GM18909 (cell line): ENCODE data around the gene SFN.
"Not testable (repeated sequence)": the region's sequence is repeated elsewhere in the genome, so short reads cannot be mapped to it uniquely, and the experiment has no call there.

Source experiments
- ATAC-seq: cut with Tn5 transposase; IDR thresholded peaks from one replicate; pipeline ENCODE4 v1.9.1; 2021; ENCODE audit warnings: mild to moderate bottlenecking; ENCODE audit not compliant: unreplicated experiment, poor library complexity

Gene SFN

GRCh38 chr1:26862781-26863684 is at the start of gene SFN:
TSS of gene SFN (plus strand) at chr1:26863149. CDS start at chr1:26863213, 64 bp downstream.
- no peak for ATAC-seq

DNA sequence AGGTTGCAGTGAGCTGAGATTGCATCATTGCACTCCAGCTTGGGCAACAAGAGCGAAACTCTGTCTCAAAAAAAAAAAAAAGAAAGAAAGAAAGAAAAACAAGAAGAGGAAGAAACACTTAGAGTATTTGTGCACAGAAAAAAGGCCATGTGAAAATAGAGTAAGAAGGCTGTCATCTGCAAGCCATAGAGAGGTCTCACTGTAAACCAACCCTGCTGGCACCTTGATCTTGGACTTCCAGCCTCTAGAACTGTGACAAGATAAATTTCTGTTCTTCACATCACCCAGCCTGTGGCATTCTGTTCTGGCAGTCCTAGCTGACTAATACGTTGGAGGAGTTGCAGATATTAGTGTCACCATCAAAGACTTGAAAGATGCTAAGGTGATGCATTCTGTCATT is 48.6 kb upstream of the SFN start:
- ATAC-seq: no peak

DNA sequence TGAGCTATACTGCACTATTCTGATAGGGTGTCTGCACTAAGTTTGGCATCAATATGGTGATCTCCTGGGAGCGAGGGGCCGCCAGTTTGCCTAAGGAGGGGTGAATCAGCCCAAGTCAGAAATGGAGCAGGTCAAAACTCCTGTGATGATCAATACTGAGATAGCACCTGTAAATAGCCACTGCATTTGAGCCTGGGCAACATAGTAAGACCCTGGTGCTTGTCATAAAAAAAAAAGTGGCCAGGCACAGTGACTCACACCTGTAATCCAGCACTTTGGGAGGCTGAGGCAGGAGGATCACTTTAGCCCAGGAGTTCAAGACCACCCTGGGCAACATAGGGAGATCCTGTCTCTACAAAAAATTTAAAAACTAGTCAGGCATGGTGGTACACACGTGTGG is 48.1 kb upstream of the SFN start:
- ATAC-seq: no peak

GRCh38 chr1:26820784-26821269 is 42.1 kb upstream of the SFN start:
- peak; percentile 78 for ATAC-seq

GRCh38 chr1:26822737-26823395 is 40.1 kb upstream of the SFN start:
- no peak for ATAC-seq

DNA sequence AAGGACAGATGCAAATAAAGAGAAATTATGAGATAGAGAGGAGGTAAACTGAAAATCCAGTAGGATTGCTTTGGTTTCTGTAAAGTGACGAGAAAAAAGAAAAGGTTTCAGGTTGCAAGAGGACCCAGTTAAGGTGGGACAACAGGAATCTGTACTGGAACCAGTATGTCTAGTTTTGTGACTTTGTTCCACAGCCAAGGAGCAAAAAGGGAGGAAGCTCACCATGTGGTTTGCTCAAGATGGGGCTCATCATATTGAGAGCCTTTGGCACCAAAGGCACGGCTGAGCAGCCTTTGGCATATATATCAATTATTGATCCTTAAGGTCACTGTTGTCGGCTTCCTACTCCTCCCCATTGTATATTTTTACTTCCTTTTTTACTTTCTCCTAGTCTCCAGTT is 38.2 kb upstream of the SFN start:
- ATAC-seq: no peak

DNA sequence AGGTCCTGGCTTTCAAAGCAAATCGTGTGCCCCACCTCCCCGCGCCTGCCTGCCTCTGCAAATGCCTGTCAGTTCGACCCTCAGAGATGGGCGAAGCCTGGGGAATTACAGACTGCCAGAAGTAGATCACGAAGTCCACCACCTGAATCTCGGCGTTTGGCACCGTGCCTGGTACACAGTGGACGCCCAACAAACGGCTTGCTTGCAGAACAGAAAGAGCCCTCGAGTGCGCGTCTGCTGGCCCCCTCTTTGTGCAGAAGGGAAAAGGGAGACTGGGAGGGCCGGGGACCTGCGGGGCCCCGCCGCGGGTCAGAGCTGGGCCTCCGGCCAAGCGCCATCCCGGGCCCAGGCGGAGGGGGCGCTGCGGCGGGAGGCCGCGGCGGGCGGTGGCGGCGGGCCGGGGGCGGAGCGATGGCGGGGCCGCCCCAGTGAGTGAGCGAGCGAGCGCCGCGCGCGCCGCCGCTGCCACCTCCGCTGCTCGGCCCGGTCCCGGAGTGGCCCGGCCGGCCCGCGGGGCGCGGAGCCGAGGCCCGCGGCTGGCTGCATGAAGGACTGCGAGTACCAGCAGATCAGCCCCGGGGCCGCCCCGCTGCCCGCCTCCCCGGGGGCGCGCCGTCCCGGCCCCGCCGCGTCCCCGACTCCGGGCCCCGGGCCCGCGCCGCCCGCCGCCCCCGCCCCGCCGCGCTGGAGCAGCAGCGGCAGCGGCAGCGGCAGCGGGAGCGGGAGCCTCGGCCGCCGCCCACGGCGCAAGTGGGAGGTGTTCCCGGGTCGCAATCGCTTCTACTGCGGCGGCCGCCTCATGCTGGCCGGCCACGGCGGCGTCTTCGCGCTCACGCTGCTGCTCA is 36.5 kb upstream of the SFN start, which contains the start of gene ZDHHC18:
TSS of gene ZDHHC18 (plus strand) at position 428 of the 845 bp plus-strand sequence. CDS start at position 545, 117 bp downstream.
- peak; percentile 75 for ATAC-seq

GRCh38 chr1:26827106-26827604 is 35.8 kb upstream of the SFN start:
- ATAC-seq: no peak

DNA sequence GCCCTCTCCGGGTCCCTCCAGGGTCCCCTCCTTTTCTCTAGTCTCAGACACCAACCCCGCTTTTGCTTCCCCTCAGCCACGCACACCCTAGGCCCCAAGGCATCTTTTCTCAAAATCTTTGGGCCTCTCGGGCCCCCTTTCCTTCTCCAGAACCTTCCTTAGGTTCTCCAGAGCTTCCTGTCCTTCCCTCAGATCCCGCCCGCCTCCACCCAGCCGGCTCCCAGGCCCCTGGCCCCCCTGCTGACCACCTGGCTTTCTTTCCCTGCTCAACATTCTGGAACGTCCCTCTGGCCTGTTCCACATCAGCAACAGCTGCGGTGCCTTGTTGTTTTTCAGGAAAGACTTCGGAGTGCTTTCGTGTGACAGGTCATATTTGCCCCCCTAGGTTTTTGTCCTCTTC is 35.3 kb upstream of the SFN start:
- no peak for ATAC-seq

- no peak for ATAC-seq
These were observed 34.4 kb upstream of the SFN start for GRCh38 chr1:26828411-26828991.

DNA sequence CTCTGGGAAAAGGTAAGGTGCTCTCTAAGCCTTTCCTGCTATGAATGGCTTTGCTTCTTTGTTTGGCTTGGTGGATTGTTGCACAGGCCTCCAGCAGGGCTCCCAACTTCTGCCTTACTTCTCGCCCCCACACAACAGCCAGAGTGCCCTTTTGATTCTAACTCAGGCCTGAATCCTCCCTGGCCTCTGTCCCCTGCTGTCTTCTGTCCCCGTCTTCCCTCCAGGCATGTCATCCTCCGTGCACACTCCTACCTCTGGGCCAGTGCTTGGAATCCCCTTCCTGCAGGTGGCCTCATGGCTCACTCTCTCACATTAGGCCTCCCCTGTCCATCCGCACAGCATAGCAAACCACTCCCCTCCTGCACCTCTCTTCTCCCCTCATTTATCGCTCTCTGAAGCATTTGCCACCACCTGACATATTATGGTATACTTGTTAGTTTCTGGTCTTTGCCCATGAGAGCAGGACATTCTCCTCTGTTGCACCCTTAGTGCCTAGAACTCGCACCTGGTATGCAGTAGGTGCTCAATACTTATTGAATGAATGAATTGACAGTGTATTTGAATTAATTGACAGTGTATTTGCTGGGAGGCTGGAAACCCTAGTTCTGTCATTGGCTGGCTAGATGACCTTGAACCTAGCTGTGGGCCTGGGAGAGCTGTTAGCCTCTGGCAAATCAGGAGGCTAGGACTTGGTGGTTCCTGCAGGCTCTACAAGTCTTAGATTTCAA is 33.6 kb upstream of the SFN start:
- ATAC-seq: no peak

GRCh38 chr1:26831059-26831458 is 31.9 kb upstream of the SFN start:
- no peak for ATAC-seq

DNA sequence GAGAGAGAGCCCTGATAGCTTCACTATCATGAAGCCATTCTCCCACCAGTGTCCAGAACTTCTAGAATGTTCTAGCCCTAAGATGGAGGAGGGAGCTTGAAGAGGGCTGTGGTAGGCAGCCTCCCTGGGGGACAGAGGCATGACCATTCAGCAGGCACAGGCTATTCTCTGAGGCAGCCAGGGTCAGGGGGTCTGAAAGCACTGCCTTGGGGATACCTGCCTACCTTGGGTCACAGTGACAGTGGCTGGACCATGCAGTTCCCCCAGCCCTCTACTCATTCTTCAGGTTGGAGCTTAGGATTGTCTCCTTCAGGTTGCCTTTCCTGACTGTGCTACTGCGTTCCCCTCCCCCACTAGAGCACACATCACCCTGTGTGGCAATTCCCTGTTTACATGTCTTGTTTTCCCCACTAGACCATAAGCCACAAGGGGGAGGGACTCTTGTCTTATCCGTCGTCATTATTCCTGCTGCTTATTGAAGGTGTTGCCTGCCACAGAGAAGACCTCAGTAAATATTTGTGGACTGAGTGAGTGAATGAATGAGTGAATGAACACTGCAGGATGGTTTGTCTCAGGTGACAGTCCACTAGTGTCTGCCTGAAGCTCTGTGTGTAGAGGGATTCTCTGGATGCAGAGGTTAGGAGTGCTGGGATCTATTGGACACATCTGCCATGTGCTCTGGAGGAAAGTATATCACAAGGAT is 31.3 kb upstream of the SFN start:
- ATAC-seq: no peak

- no peak for ATAC-seq
These were observed 30.5 kb upstream of the SFN start for GRCh38 chr1:26832249-26832960.

- peak; percentile 90 for ATAC-seq
These were observed 29.2 kb upstream of the SFN start for GRCh38 chr1:26833432-26834405.

DNA sequence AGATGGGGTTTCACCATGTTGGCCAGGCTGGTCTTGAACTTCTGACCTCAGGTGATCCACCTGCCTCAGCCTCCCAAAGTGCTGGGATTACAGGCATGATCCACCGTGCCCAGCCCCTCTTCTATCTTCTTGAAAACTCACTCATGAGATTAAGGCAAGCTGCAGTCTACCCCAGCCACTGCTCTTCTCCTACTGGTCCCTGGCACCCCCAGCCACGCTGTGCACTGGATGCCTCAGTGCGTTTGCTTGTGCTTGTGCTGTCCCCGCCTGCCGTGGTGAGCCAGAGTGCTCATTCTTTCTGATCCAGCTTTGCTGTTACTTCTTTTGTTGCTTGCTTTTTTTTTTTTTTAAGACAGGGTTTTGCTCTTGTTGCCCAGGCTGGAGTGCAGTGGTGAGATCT is 25.3 kb upstream of the SFN start:
- not testable (repeated sequence) for ATAC-seq
